ENCODE data around the gene VIPAS39. TPM values are rescaled to one million over a fixed set of nuclear protein-coding genes. Genes with fewer than 3 reads are reported as not detected.

VIPAS39 gene
- total RNA-seq, 4 donors from 2014 or later, result 18.6 to 31.8 (median 21.5) TPM

Small RNA genes within 50 kb of the gene (small RNA-seq; reads per million reads assigned to genes)
- 0 reads per million in 4 donors for gene RF00404

Other genes starting within 250 kb of the VIPAS39 start
- 1 to 10 TPM in 2 of 4 donors, under 1 TPM in 1, not detected in 1; 0.27 to 2.0 (median 1.2) TPM for gene NGB, start 186.4 kb downstream of the VIPAS39 start, total RNA-seq
- gene POMT2, start 136.7 kb downstream of the VIPAS39 start, total RNA-seq, result 10 to 100 TPM in 3 of 4 donors, 1 to 10 TPM in 1; 8.1 to 20.9 (median 14.4) TPM
- gene GSTZ1, start 136.6 kb downstream of the VIPAS39 start, total RNA-seq, result 10 to 100 TPM in 2 of 4 donors, 1 to 10 TPM in 2; 6.3 to 15.4 (median 12.5) TPM
- gene TMED8, start 80.5 kb downstream of the VIPAS39 start, total RNA-seq, result 10 to 100 TPM; 16.6 to 21.4 (median 20.7) TPM
- gene SAMD15, start 80.2 kb downstream of the VIPAS39 start, total RNA-seq, result 1 to 10 TPM in 2 of 4 donors, under 1 TPM in 1, not detected in 1; 0.20 to 1.5 (median 1.4) TPM
- not detected for gene NOXRED1, start 34.1 kb downstream of the VIPAS39 start, total RNA-seq
- 100 to 1,000 TPM; 115 to 166 (median 129) TPM for gene AHSA1, start 492 bp upstream of the VIPAS39 start, total RNA-seq
- gene ISM2, start 41.2 kb upstream of the VIPAS39 start, total RNA-seq, result under 1 TPM in 1 of 4 donors, not detected in 3; 0.31 TPM
- gene SPTLC2, start 159.0 kb upstream of the VIPAS39 start, total RNA-seq, result 10 to 100 TPM; 13.2 to 35.2 (median 20.5) TPM

All from gastroesophageal sphincter (tissue), 4 donors.